Hematopoietic multipotent progenitor cell (in vitro differentiated cells): ENCODE results near the gene SLC9C2. TPM values are rescaled to one million over a fixed set of nuclear protein-coding genes. Genes with fewer than 3 reads are reported as not detected.
"Not testable (repeated sequence)": the region's sequence is repeated elsewhere in the genome, so short reads cannot be mapped to it uniquely, and the experiment has no call there.

Source experiments
- DNase-seq, 3 donors: peaks; one replicate each; pipeline ENCODE4 v3.0.0-alpha.2; 2011 to 2015; ENCODE audit warnings: low read depth in 2 of 3, low spot score in 2 of 3
- total RNA-seq: library from RNA; depleted of rRNA; stranded (reverse); fragments of >200 nt; gene quantifications from one replicate; pipeline ENCODE4 v1.2.3, GENCODE V29; 2012

The SLC9C2 gene
- not detected for total RNA-seq

- DNase-seq = peak in 1 of 3 donors; percentile 7
Observed at GRCh38 chr1:173603056-173603591, at the start of gene SLC9C2. Gene SLC9C2 (minus strand): TSS chr1:173603072. CDS start chr1:173601776, 1,296 bp downstream.

GRCh38 chr1:173648880-173649605 is 46.2 kb upstream of the SLC9C2 start:
- DNase-seq = no peak

- no peak for DNase-seq
Observed at GRCh38 chr1:173646656-173647055, 43.8 kb upstream of the SLC9C2 start.

- DNase-seq = not testable (repeated sequence)
Observed at GRCh38 chr1:173642450-173643139, 39.7 kb upstream of the SLC9C2 start.

GRCh38 chr1:173639102-173639501 is 36.2 kb upstream of the SLC9C2 start:
- DNase-seq = no peak

GRCh38 chr1:173638043-173639021 is 35.5 kb upstream of the SLC9C2 start:
- no peak for DNase-seq

GRCh38 chr1:173637236-173638042 is 34.6 kb upstream of the SLC9C2 start:
- DNase-seq = not testable (repeated sequence)

GRCh38 chr1:173635116-173635515 is 32.2 kb upstream of the SLC9C2 start, which contains the start of gene TEX50:
Gene TEX50 (plus strand): TSS chr1:173635338. CDS start chr1:173635522, 184 bp downstream.
- DNase-seq = no peak

- DNase-seq = no peak
Observed at GRCh38 chr1:173628888-173629287, 26.0 kb upstream of the SLC9C2 start.

GRCh38 chr1:173627269-173627668 is 24.4 kb upstream of the SLC9C2 start:
- no peak for DNase-seq

GRCh38 chr1:173616859-173617258 is 14.0 kb upstream of the SLC9C2 start:
- DNase-seq = no peak

GRCh38 chr1:173613086-173613485 is 10.2 kb upstream of the SLC9C2 start:
- DNase-seq = not testable (repeated sequence)

- DNase-seq = no peak
Observed at GRCh38 chr1:173608503-173609216, 5.8 kb upstream of the SLC9C2 start.

- DNase-seq = no peak
Observed at GRCh38 chr1:173601588-173601987, 1.3 kb downstream of the SLC9C2 start.

GRCh38 chr1:173596097-173596825 is 6.6 kb downstream of the SLC9C2 start:
- no peak for DNase-seq

- not testable (repeated sequence) for DNase-seq
Observed at GRCh38 chr1:173591138-173591537, 11.7 kb downstream of the SLC9C2 start.

GRCh38 chr1:173590557-173590956 is 12.3 kb downstream of the SLC9C2 start:
- DNase-seq = no peak

GRCh38 chr1:173581383-173582079 is 21.3 kb downstream of the SLC9C2 start:
- no peak for DNase-seq
